ENCODE results near the gene MACROD2. TPM values are rescaled to one million over a fixed set of nuclear protein-coding genes. Genes with fewer than 3 reads are reported as not detected.

The MACROD2 gene
- total RNA-seq, 1 experiment from 2014 or later: 3.1 TPM

DNA sequence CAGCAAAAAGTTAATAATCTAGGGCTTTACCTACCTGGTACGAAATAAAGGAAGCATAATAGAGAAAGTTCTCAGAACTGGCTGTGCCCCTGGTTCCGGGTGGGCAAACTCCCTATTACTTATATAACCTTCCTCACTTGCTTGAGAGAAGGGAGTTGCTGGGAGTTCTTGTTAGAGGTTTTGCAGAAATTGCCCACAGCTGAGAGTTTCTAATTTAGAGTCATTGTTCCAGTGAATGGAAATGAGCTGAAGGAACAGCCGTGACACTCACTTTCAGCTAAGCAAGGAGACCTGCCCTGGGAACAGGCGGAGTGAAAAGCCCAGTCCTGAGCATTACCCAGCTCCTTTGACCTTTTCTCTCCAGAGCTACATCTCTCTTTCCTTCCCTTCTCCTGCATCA lies 936.7 kb downstream of the MACROD2 start:
- peaks cover 6% of the 10 kb centered on the region for H3K9me3 Mint-ChIP-seq (ENCODE audit: unreplicated experiment)
- no TSS peak for BruUV-seq (replicated peaks)
- no peak for TF ChIP-seq CTCF (IDR thresholded peaks at IDR 0.05; ENCODE audit: unreplicated experiment)
- H3K27me3 Mint-ChIP-seq (ENCODE audit: insufficient read depth, unreplicated experiment): no peaks in the 10 kb centered on the region
- peaks cover 5% of the 10 kb centered on the region for H3K4me1 Mint-ChIP-seq (ENCODE audit: insufficient read depth, unreplicated experiment)
- H3K4me3 Mint-ChIP-seq (ENCODE audit: unreplicated experiment): no peak overlapping the region
- H3K36me3 Mint-ChIP-seq (ENCODE audit: insufficient read depth, unreplicated experiment): no peaks in the 10 kb centered on the region
- intact Hi-C loops (cut with micrococcal nuclease): no loop called here
- CTCF ChIA-PET: interaction anchor here (0.5 to 0.7 kb wide), 3 partner anchors 137 to 650 kb away, joined by 3 to 4 read pairs (median 4); no protein-coding TSS in a partner anchor
- H3K27ac Mint-ChIP-seq (ENCODE audit: low read depth, unreplicated experiment): no peak overlapping the region
- no peak for DNase-seq (ENCODE audit: unreplicated experiment)
- POLR2A ChIA-PET: interaction anchor here (0.6 to 0.9 kb wide), 2 partner anchors 11 to 181 kb away, joined by 3 to 4 read pairs; no protein-coding TSS in a partner anchor

DNA sequence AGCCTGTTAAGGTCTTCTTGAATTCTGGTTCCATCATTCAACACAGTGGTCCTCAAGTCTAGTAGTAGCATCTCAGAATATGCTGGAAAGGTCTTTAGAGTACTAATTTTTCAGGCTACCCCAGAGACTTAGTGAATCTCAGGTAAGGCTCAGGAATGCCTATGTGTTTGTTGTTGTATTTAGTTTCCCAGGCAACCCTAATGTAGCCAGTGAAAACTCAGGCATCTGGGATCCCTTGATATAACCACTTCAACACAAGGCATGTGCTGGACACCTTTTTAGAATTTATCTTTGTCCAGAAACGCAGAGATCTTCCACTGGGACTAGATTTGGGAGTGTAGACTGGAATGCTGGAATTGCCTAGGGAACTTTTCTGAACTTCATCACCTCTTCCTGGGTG lies 940.0 kb downstream of the MACROD2 start:
- POLR2A ChIA-PET: interaction anchor here (1.0 kb wide), 1 partner anchor 17 kb away, joined by 3 read pairs; no protein-coding TSS in a partner anchor
- Mint-ChIP-seq H3K27ac (ENCODE audit: low read depth, unreplicated experiment) (no peak overlapping the region), H3K27me3 (ENCODE audit: insufficient read depth, unreplicated experiment) (no peaks in the 10 kb centered on the region), H3K9me3 (ENCODE audit: unreplicated experiment) (peaks cover 15% of the 10 kb centered on the region), H3K36me3 (ENCODE audit: insufficient read depth, unreplicated experiment) (no peaks in the 10 kb centered on the region), H3K4me1 (ENCODE audit: insufficient read depth, unreplicated experiment) (no peaks in the 10 kb centered on the region), H3K4me3 (ENCODE audit: unreplicated experiment) (no peak overlapping the region)
- CTCF ChIA-PET: no interaction called here
- BruUV-seq (replicated peaks): no TSS peak
- intact Hi-C loops (cut with micrococcal nuclease): no loop called here
- DNase-seq (ENCODE audit: unreplicated experiment): no peak
- no peak for TF ChIP-seq CTCF (IDR thresholded peaks at IDR 0.05; ENCODE audit: unreplicated experiment)

GRCh38 chr20:14937021-14937420 lies 941.7 kb downstream of the MACROD2 start:
- CTCF ChIA-PET: interaction anchor here (0.6 to 0.7 kb wide), 2 partner anchors 10 to 852 kb away, joined by 3 to 6 read pairs; no protein-coding TSS in a partner anchor
- DNase-seq (ENCODE audit: unreplicated experiment): no peak
- no TSS peak for BruUV-seq (replicated peaks)
- H3K27me3 Mint-ChIP-seq (ENCODE audit: insufficient read depth, unreplicated experiment): no peaks in the 10 kb centered on the region
- peaks cover 22% of the 10 kb centered on the region for H3K9me3 Mint-ChIP-seq (ENCODE audit: unreplicated experiment)
- H3K36me3 Mint-ChIP-seq (ENCODE audit: insufficient read depth, unreplicated experiment): no peaks in the 10 kb centered on the region
- no peak overlapping the region for H3K4me3 Mint-ChIP-seq (ENCODE audit: unreplicated experiment)
- intact Hi-C loops (cut with micrococcal nuclease): no loop called here
- H3K4me1 Mint-ChIP-seq (ENCODE audit: insufficient read depth, unreplicated experiment): no peaks in the 10 kb centered on the region
- POLR2A ChIA-PET: interaction anchor here (1.1 to 1.2 kb wide), 2 partner anchors 10 to 599 kb away, joined by 3 to 8 read pairs; partner anchors contain the start of gene FLRT3
- H3K27ac Mint-ChIP-seq (ENCODE audit: low read depth, unreplicated experiment): no peak overlapping the region
- no peak for TF ChIP-seq CTCF (IDR thresholded peaks at IDR 0.05; ENCODE audit: unreplicated experiment)

GRCh38 chr20:14937846-14938245 lies 942.5 kb downstream of the MACROD2 start:
- TF ChIP-seq CTCF (IDR thresholded peaks at IDR 0.05; ENCODE audit: unreplicated experiment): no peak
- no TSS peak for BruUV-seq (replicated peaks)
- POLR2A ChIA-PET: no interaction called here
- Mint-ChIP-seq H3K9me3 (ENCODE audit: unreplicated experiment) (peaks cover 22% of the 10 kb centered on the region), H3K27ac (ENCODE audit: low read depth, unreplicated experiment) (no peak overlapping the region), H3K27me3 (ENCODE audit: insufficient read depth, unreplicated experiment) (no peaks in the 10 kb centered on the region), H3K36me3 (ENCODE audit: insufficient read depth, unreplicated experiment) (no peaks in the 10 kb centered on the region), H3K4me1 (ENCODE audit: insufficient read depth, unreplicated experiment) (no peaks in the 10 kb centered on the region), H3K4me3 (ENCODE audit: unreplicated experiment) (no peak overlapping the region)
- CTCF ChIA-PET: no interaction called here
- intact Hi-C loops (cut with micrococcal nuclease): no loop called here
- no peak for DNase-seq (ENCODE audit: unreplicated experiment)

Data from MCF 10A (cell line).